CD4-positive, alpha-beta T cell treated with Interleukin-6 at 100 ng/mL for 8 hours (primary cell): ENCODE measurements around the gene RASSF3.
"Not testable (repeated sequence)": the region's sequence is repeated elsewhere in the genome, so short reads cannot be mapped to it uniquely, and the experiment has no call there.

Source experiments
- DNase-seq: peaks from one replicate; pipeline ENCODE4 v3.0.0-alpha.2; 2020; ENCODE audit warnings: mixed read lengths, low spot score

The RASSF3 gene

GRCh38 chr12:64610079-64610659 is at the start of gene RASSF3:
Gene RASSF3 (plus strand): TSS chr12:64610495. CDS start chr12:64610633, 138 bp downstream.
- peak; percentile 82 for DNase-seq

- DNase-seq: no peak
These were observed 48.8 kb upstream of the RASSF3 start for GRCh38 chr12:64561302-64562136.

GRCh38 chr12:64566122-64566521 is 44.2 kb upstream of the RASSF3 start:
- DNase-seq: no peak

- DNase-seq: no peak
These were observed 43.3 kb upstream of the RASSF3 start for GRCh38 chr12:64566831-64567517.

- no peak for DNase-seq
These were observed 42.7 kb upstream of the RASSF3 start for GRCh38 chr12:64567570-64567969.

GRCh38 chr12:64568298-64568697 is 42.0 kb upstream of the RASSF3 start:
- no peak for DNase-seq

GRCh38 chr12:64569923-64570691 is 40.2 kb upstream of the RASSF3 start:
- no peak for DNase-seq

- peak; percentile 35 for DNase-seq
These were observed 38.9 kb upstream of the RASSF3 start for GRCh38 chr12:64571411-64571810.

- DNase-seq: no peak
These were observed 38.1 kb upstream of the RASSF3 start for GRCh38 chr12:64572241-64572640.

- no peak for DNase-seq
These were observed 35.5 kb upstream of the RASSF3 start for GRCh38 chr12:64574837-64575236.

GRCh38 chr12:64577046-64577445 is 33.2 kb upstream of the RASSF3 start:
- DNase-seq: no peak

- no peak for DNase-seq
These were observed 31.7 kb upstream of the RASSF3 start for GRCh38 chr12:64578566-64578965.

GRCh38 chr12:64580681-64581080 is 29.6 kb upstream of the RASSF3 start:
- no peak for DNase-seq

GRCh38 chr12:64582114-64582513 is 28.2 kb upstream of the RASSF3 start:
- no peak for DNase-seq

GRCh38 chr12:64582862-64583261 is 27.4 kb upstream of the RASSF3 start:
- no peak for DNase-seq

GRCh38 chr12:64583395-64583770 is 26.9 kb upstream of the RASSF3 start:
- DNase-seq: not testable (repeated sequence)

- peak; percentile 25 for DNase-seq
These were observed 26.4 kb upstream of the RASSF3 start for GRCh38 chr12:64583771-64584421.

- no peak for DNase-seq
These were observed 25.2 kb upstream of the RASSF3 start for GRCh38 chr12:64585104-64585503.

GRCh38 chr12:64587447-64587846 is 22.8 kb upstream of the RASSF3 start:
- no peak for DNase-seq

- no peak for DNase-seq
These were observed 20.1 kb upstream of the RASSF3 start for GRCh38 chr12:64590183-64590582.

GRCh38 chr12:64595863-64596793 is 14.2 kb upstream of the RASSF3 start:
- DNase-seq: no peak
